Activated CD4-positive, alpha-beta T cell treated with anti-CD3 and anti-CD28 coated beads, Interleukin-2, Interleukin-6, amounts not matched to agents 100 ng/mL and 50 ng/mL, durations not matched to agents 16 hours and 8 hours (primary cell): ENCODE results near the gene ST6GALNAC6.
A peak's percentile ranks its signal among the peaks of the same experiment; 100 is the strongest.

Source experiments
- DNase-seq: peaks from one replicate; pipeline ENCODE4 v3.0.0-alpha.2; 2020

The ST6GALNAC6 gene

DNA sequence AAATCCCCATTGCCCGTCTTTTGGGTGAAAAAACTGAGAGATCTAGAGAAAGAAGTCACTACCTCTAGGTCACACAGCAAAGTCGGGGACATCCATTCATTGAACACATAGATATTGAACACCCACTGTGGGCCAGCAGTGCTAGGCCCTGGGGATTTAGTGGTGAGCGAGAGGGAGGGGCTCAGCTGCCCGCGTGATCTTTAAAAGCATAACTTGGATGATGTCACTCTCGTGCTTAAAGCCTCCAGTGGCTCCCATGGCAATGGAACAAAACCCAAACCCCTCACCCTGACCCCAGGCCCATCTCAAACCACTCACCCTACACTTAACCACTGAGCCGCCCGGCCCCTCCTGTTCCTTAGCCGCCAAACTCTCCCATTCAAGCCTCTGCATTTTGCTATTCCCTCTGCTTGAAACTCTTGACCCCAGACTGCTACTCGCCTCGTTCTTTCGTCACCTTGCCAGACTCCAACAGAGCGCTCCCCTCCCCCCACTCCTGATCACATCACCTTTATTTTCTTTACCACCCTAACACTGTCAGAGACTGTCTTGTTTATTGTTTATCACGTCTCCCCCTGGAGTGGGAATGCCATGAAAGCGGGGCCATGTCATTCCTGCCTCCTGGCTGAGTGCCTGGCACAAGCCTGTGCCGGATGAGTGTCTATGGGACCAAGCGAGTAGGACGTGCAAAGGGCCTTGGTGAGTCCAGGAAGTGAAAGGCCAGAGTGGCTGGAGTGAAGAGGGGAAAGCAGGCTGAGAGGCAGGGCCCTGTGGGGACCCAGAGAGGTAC lies 31.9 kb upstream of the ST6GALNAC6 start:
- no peak for DNase-seq

DNA sequence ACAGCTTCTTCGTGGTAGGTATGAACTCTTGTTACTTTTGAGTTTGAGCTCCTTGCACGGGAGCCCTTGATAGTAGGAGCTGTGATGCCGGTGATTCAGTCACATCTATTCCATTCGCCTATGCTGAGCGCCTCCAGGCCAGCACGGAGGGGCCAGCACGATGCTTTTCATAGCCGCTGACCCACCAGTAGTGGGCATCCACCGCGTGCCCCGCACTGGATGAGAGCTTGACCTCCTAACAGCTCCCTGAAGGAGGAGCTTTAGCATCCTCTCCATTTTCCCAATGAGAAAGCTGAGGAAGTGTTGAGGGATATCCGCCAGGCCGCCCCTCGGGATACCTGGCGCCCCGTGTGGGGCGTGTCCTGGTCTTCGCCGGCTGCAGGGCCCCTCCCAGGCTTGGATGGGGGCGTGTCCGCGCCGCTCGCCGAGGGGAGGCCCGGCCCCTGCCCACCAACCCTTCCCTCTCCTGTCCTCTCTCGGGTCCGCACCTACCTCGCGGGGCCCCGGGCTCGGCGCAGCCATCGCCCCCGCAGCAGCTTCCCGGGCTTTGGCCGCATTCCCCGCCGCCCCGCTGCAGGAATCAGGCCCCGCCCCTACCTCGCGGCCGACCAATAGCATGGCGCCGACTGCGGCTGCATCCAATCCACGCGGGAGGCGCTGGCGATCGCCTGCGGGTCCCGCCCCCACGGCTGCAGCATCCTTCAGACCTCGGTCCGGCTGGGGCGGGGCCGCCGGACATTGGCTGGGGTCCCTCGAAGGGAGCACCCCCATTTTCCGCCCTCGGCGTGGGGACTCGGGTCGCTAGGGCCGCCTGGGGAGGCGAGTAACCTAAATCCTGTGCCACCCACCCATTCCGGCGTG lies 31.1 kb upstream of the ST6GALNAC6 start, which contains the start of gene PIP5KL1:
TSS of gene PIP5KL1 (minus strand) at position 547 of the 861 bp plus-strand sequence. CDS start at position 522, 25 bp downstream.
- DNase-seq = peak; percentile 81

GRCh38 chr9:127929625-127929979 lies 30.2 kb upstream of the ST6GALNAC6 start:
- no peak for DNase-seq

DNA sequence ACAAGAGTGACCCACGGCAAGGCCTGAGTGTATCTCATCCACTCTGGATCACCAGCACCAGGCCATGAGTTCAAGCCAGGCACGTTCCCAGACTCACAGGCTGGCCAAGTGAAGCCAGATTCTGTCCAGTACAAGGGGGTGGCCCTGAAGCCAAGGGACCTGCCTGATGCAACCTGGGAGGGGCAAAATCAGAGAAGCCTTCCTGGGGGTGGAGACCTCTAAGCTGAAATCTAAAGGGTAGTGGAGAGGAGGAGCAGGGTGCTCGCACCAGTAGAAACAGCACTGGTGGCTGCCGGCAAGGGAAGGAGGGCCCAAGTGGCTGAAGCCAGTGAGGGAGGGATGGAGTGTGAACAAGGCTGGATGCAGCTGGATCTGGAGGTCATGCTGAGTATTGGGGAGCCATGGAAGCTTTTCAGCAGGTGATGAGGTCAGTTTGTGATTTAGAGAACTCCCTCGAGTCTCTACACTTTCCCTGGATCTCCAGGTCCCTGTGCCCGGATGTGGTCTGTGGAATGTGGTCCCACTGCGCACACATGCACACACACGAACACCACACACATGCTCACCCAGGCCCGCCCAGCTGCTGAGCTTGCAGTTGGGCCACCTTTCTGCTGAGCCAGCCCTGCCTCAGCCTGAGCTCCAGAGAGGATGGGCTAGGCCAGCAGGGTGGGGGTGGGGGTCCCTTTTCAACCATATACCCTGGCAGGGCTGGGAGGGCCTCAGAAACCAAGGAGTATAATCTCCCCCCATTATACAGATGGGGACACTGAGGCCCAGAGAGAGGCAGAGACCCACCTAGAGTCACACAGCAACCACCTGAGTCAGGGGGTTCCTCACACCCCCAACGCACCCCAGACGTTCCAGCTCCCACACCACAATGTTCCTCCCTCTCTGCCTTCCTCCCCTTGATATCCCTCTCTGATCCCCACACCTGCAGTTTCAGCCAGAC lies 29.5 kb upstream of the ST6GALNAC6 start:
- DNase-seq = no peak

DNA sequence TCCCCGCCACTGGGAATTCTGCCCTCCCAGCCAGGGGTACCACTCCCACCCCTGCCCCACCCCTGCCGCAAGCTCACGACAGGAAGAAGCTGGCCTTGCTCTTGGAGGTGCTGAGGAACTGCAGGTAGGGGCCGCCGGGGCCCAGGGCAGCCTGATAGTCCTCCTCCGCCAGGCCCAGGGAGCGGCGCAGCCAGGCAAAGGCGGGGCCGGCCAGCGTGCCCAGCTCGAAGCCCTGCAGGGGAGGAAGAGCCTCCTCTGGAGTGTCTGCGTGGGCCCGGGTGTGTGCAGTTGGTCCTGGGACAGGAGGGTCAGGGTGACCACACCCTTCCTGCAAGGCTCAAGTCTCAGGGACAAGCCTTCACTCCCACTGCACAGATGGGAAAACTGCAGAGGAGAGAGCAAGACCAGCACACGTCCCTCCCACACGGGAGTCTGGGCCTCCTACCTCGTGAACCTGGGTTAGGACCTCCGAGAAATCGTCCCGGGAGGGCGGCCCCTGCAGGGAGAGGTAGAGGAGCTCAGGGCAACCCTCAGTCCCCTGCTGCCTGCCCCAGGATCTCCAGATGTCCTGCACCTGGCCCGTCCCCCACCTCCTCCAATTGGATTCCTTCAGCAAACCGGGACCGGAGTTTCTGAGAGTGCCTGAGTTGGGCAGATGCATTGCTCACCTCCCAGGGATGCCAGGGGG lies 28.7 kb upstream of the ST6GALNAC6 start:
- no peak for DNase-seq

DNA sequence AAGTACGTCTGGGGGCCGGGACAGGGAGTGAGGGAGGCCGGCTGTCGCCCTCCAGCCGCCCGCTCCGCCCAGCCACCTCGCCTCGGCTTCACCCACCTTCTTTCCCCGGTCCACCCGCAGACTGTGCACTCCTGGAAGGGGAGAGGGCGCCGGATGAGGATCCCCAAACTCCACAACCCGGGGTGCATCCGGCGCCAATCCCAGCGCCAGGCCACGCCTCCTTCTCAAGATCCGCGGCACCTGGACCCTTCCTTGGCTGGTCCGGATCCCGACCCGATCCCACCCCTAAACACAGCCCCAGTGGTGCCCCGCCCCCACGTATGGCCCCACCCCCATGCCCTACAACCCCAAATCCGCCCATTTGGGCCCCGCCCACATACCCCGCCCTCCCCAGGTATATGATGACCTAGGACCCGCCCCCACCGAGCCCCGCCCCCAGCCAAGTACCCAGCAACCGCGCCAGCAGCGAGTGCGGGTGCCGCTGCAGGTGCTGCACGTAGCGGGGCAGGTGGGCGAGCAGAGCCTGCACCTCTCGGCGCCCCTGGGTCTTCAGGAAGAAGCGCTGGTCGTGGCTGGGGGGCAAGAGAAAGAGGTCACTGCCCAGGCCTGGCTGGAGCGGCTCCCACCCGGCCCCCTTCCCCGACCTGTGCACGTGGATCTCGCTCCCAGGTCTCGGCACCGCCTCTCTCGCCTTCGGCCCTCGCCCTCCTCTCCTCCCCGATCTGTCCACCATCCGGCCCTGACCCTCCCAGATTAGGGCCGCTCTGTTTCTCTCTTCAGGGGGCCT lies 28.0 kb upstream of the ST6GALNAC6 start:
- peak; percentile 69 for DNase-seq

DNA sequence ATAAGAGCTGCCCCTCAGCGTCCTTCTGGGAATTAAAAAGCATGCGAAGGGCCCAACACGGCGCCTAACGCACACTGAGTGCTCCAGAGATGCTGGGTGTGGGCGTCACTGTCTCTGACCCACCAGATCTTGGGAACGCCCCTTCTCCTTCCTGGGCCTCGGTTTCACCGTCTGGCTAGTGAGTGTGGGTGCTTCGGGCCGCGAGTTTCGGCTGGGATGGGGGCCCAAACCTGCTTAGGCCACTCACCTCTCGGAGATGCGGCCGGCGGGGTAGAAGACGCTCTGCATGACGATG lies 27.4 kb upstream of the ST6GALNAC6 start:
- no peak for DNase-seq

DNA sequence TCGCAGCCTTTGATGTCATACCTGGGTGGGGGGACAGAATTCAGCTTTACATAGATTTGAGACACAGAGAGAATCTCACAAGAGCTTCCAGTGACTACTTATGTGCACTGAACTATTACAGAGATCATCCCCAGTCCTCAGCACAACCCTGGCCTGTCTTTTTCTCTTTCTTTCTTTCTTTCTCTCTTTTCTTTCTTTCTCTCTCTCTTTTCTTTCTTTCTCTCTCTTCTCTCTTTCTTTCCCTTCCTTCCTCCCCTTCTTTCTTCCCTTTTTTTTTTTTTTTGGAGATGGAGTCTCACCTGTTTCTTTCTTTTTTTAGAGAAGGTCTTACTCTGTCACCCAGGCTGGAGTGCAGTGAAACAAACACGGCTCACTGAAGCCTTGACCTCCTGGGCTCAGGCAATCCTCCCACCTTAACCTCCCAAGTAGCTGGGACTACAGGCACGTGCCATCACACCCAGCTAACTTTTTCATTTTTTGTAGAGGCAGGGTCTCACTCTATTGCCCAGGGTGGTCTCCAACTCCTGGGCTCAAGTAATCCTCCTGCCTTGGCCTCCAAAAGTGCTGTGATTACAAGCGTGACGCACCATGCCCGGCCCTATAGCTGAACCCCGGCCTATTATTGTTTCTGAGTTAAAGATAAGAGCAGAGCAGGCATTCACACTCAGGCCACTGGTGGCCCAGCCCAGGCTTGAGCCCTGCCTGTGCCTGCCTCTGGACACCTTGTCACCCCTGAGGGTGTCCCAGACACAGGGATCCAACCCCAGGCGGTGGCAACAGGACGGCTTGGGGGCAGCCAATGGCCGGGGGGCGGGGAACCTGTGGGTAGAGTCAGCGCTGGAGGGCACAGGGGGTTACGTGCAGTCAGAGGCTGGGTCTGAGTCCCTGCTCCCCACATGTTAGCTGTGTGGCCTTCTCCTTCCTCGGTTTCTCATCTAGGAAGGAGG lies 26.8 kb upstream of the ST6GALNAC6 start:
- no peak for DNase-seq

GRCh38 chr9:127924736-127925444 lies 25.5 kb upstream of the ST6GALNAC6 start:
- no peak for DNase-seq

DNA sequence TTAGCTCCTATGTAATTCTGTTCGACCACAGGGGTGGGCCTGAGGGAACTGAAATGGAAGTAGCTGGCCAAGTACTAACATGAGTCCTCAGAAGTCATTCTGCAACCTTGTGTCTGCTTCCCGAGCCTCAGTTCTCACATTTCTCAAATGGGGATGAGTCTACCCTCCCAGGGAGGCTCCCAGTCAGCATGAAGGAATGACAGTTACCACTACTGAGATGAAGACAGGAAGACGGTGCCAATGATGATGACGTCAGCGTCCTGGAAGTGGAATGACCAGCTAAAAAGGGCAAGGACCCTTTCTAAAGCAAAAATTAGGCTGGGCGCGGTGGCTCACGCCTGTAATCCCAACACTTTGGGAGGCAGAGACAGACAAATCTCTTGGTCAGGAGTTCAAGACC lies 24.4 kb upstream of the ST6GALNAC6 start:
- no peak for DNase-seq

- DNase-seq = no peak
These were observed 23.6 kb upstream of the ST6GALNAC6 start for GRCh38 chr9:127923046-127923445.

DNA sequence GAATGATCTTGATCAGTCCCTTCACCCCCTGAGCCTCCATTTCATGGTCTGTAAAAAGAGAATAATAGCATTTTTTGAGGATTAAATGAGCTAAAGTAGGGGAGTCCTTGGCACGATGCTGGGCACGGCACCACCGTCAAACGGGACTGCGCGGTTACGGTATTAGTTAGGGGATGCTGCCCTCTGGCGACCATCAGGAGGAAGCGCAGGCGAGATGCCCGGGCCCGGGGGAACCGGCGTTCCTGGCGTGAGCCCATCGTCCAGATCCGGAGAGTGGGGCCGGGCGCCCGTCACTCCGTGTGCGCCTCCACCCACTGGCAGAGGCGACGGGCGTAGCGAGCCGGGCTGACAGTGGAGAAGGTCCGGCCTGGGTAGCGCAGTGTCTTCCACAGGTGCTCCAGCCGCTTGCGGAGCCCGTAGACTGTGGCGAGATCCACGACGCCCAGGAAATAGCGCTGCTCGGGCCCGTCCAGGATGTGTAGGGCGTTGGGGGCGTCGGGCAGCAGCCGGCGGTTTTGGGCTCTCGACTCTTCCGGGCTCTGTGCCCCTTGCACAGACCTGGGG lies 22.2 kb upstream of the ST6GALNAC6 start:
- DNase-seq = peak; percentile 84

DNA sequence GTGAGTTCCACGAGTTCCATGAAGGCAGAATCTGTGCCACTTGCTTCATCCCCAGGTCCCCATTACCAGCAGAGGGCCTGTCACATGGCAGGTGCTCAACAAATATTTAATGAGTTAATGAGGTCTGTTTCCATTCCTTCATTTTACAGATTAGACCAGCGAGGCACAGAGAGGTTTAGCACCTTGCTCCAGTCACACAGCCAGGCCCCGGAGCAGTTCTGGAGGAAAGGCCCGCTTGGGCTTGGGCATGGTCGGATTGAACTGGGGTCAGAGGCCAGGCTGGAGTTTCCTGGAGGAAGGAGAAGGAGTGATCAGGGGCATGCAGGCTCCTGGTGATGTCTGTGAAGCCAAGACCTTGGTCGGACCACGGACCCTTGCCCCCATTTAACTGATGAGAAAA lies 21.4 kb upstream of the ST6GALNAC6 start:
- DNase-seq = no peak

DNA sequence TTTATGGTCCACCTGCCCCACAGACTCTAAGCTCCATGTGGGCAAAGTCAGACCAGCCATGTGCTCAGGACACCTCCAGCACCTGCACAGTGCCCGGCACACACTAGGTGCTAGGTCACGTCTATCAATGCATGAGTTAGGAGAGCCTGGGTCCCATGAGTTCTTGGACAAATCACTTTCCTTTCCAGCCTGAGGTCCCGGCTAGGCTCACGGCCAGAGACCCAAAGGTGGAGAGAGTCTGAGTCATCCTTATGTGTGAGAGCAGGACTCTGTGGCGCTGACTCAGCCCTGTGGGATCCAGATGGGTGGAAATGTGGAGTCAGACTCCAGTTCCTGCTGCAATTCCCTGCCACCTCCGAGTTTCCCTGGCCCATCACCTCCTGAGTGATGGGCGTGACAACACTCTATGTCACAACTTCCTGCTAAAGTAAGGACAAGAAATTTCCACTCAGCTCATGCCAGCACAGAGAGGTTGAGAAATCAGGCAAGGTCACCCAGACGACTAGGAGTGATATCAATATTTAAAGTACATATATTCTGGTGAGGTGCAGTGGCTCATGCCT lies 19.9 kb upstream of the ST6GALNAC6 start:
- no peak for DNase-seq

GRCh38 chr9:127918183-127919107 lies 19.0 kb upstream of the ST6GALNAC6 start:
- DNase-seq = no peak

DNA sequence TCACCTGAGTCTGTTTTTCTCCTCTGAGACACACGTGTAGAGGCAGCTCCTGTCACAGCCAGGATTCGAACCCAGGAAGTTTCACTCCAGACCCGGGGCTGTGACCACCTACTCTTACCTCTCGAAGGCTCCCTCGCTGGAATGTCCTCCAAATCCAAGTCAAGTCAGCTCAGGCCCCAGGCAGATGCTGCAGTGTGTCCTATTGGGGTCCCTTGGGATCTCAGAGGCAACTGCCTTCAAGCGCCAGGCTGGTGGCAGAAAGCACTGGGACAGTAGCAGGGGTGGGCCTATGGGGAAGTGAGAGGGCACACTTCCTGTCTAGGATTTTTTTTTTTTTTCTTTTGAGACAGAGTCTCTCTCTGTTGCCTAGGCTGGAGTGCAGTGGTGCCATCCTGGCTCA lies 18.2 kb upstream of the ST6GALNAC6 start:
- DNase-seq = no peak

DNA sequence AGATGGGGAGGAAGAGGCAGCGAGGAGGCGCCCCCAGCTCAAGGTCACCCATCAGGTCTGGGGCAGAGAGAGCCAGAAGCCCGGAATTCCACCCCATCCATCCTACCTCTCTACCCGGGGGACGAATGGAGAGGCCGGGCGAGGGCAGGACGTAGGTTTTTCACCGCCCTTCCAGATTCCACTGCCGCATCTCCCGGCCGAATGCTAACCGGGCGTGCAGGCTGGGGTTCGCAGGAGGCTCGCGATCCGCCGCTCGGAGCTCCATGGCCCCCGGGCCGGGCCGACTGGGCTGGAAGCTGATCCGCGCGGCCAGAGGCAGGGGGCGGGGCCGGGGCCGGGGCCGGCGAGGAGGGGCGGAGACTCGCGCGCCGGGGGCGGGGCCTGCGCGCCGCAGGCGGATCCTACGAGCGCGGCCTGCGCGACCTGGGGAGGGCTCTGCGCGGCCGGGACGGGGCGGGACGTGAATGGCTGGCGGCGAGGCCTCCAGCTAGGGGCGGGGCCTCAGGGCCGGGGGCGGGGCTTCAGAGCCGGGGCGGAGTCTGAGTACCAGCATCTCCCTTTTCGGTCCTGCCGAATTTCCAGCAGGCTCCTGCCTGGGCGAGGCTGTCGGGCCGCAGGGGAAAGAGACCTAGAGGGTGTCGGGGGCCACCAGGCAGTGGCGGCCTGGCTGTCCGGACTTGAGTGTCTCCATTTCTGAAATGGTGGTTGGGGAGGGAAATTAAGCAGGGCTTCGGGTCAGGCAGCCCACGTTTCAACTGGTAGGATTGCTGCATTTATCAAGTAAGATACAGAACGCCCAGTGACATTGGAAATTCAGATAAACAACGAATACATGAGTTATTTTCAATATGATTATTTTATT lies 17.5 kb upstream of the ST6GALNAC6 start, which contains the start of gene ST6GALNAC4:
TSS of gene ST6GALNAC4 (minus strand) at position 322 of the 862 bp plus-strand sequence. CDS start 622 bp downstream, outside the sequence.
- DNase-seq = peak; percentile 97
